GM21381 (cell line): ENCODE data around the gene CIAO2B.

Experiments
- ATAC-seq: cut with Tn5 transposase; IDR thresholded peaks from one replicate; pipeline ENCODE4 v1.9.1; 2021; ENCODE audit warnings: mild to moderate bottlenecking, moderate library complexity; ENCODE audit not compliant: unreplicated experiment

CIAO2B gene

GRCh38 chr16:66920924-66921680, 13.1 kb downstream of the CIAO2B start:
- ATAC-seq = no peak

DNA sequence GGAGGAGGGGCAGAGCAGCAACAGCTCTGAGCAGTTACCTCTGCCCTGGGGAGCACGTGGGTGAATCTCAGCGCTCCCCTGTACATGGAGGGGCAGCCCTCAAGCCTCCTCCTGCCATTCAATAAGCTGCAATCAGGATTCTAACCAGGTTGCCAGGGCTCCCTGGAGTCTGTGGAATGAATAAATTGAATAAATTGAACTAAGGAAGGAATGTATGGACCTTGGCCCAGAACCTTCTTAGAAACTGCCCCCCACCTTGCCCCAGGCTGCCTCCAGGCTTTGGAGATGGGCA, 14.0 kb downstream of the CIAO2B start:
- ATAC-seq = no peak

DNA sequence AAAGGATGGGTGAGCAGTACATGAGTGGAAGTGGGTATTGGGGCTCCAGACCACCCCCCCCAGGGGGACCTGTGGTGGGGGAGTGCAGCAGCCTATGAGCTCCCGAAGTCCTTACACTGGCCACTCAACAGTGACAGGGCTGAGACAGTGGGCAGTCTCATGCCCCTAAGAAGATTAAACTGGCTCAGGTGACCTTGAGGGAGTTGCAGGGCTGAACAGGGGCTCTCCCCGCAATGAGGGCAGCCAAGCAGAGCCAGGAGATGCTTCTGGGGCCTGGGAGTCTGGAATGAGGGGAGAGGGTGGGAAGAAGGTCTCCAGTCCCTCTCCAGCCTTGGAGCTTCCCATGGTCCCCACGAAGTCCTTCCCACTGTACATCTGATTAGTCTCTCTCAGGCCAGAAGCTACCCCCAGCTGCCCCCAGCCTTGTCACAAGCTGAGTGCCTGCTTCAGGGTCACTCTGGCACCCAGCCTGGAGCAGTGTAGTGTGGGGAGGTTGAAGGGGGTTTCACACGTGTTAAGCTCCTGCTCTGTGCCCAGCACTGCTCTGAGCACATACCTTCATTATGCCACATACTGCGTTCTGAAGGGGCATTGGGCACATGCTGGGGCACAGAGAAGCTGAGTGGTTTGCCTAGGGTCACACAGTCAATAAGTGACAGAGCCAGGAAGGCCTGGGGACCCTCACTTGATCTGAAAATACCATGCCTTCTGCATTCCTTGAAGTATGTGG, 14.5 kb downstream of the CIAO2B start:
- no peak for ATAC-seq

DNA sequence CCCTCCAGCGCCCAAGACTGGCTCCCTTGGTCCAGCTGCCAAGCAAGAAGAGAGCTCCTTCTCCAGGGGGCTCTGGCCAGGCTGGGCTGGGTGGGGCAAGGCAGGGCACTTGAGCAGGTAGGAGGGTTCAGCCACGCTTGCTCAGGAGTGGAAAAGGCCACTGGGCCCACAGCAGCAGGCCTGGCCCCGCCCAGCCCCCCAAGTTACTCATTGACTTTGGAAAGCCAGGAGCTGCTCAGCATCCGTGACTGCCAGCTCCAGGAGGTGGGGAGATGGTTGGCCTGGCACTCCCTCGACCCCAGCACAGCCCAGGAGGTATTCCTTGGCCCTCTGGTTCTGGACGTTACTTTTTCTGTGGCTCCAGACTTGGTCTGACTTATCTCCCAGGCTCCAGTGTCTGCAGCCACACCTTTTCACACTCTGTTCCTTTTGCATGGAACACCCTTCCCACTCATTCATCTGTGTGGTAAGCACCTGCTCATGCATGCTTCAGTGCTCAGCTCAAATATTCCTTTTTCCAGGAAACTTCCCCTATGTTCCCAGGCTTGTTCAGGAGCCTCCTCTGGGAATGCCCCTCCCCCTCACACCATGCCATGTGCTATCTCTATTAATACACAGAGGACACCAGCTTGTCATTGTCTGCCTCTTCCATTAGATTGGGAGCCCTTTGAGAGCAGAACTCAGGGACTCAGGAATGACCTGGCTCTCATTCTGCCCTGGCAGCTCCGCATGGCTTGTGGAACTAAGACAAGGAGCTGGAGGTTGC, 15.2 kb downstream of the CIAO2B start, which contains the start of gene CDH16:
TSS of gene CDH16 (minus strand) at position 83 of the 766 bp plus-strand sequence. CDS start 820 bp downstream, outside the sequence.
- ATAC-seq = no peak

- no peak for ATAC-seq
Observed at GRCh38 chr16:66918355-66918754, 15.8 kb downstream of the CIAO2B start.

GRCh38 chr16:66917741-66918140, 16.5 kb downstream of the CIAO2B start:
- ATAC-seq = no peak

- ATAC-seq = no peak
Observed at GRCh38 chr16:66916518-66916917, 17.7 kb downstream of the CIAO2B start.

DNA sequence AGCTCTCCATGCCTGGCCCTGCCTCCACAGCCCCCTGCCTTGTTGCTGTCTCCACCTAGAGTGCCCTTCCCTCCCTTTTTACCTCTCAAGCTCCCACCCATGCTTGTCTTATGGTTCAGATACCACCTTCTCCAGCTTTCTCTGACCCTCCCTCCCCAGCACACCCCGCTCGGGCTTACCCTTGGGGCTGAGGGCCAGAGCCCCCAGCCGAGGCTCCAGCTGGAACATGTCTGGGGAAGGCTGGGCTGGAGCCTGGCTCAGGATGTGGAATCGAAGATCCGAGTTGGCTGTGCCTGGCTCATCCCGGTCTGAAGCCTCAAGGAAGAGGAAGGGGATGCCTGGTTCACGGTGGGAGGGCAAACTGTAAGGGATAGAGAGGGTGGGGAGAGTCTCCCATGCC, 19.2 kb downstream of the CIAO2B start:
- no peak for ATAC-seq

- ATAC-seq = no peak
Observed at GRCh38 chr16:66914541-66914940, 19.7 kb downstream of the CIAO2B start.

DNA sequence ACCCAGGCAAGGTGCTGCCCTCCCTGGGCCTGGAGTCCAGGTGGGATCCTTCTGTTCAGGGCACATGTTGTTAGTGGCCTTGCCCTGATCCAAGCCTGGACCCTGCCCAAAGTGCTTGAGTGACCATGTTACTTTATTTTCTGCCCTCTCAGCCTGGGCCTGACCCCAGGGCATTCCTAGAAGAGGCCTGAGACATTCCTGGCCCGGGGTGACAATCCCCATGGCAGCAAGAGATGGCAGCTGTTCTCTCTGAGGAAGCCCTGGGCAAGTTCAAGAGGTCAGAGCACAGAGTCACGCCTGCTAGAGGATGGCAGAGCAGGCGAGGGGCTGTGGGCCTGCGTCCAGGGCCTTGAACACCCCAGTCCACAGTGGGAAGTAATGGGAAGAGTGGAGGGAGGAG, 20.5 kb downstream of the CIAO2B start:
- no peak for ATAC-seq

DNA sequence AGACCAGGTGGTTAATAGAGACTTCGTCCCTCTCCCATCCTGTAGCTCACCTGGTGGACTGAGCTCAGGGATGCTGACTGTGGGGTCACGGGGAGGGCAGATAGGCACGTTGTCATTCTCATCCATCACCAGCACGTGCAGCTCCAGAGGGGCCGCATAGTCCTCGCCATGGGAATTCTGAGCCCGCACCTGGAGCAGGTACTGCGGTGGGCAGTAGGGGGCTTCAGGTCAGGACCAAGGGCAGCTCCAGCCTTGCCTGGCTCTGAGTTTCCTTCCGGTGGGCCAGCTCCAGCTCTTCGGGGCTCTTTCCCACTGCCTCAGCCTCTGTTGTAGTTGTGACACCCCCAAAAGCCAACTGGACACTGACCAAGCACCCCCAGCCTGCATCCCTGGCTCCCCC, 21.1 kb downstream of the CIAO2B start:
- no peak for ATAC-seq

GRCh38 chr16:66911801-66912200, 22.4 kb downstream of the CIAO2B start:
- no peak for ATAC-seq

GRCh38 chr16:66911112-66911511, 23.1 kb downstream of the CIAO2B start:
- ATAC-seq = no peak

GRCh38 chr16:66910175-66910940, 23.8 kb downstream of the CIAO2B start:
- ATAC-seq = no peak

DNA sequence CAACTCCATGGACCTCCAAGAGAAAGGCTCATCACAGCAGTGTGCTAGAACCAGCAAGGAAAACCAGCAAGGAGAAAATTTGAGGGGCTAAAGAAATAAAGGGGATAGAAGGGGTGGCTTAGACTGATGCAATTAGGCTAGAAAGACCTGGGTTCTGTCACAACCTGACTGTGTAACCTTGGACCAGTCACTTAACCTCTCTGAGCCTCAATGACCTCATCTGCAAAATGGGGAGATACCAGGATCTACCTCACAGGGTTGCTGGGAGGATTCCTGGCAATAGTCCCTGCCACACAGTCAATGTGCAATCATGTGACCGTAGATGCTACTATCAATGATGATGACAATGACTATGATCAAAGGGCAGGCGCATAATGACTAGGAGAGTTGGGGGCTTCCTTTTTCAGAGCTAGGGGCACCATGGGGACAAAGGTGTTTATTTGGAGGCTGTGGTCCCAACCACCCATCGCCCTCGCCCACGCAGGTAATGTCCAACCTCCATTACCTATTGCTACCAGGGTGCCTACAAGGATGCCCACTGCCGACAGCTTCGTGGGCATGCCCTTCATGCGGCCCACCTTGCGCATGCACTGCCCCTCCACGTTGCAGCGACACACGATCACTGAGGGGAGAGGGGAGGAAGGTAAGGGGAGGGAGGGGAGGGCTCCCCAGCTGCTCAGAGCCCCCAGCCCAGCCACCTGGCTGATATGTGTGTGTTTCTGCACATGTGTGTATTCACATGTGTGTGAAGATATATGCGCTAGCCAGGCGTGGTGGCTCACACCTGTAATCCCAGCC, 25.2 kb downstream of the CIAO2B start:
- ATAC-seq = no peak

GRCh38 chr16:66908116-66908515, 26.1 kb downstream of the CIAO2B start:
- ATAC-seq = no peak

- ATAC-seq = no peak
Observed at GRCh38 chr16:66906916-66907836, 27.0 kb downstream of the CIAO2B start.

GRCh38 chr16:66905633-66906539, 28.3 kb downstream of the CIAO2B start:
- ATAC-seq = no peak
